Activated T-helper 2 cell treated with anti-CD3 and anti-CD28 coated beads, Interferon-gamma antibody, Interleukin-2, Interleukin-4, amounts not matched to agents 10 μg/mL and 5 μg/mL and 100 μg/mL, durations not matched to agents 14 hours and 24 hours and 36 hours (primary cell): ENCODE measurements around the gene TRAK1. TPM values are rescaled to one million over a fixed set of nuclear protein-coding genes. Genes with fewer than 3 reads are reported as not detected.

Experiments used
- DNase-seq: peaks from one replicate; pipeline ENCODE4 v3.0.0; 2021; ENCODE audit warnings: low spot score
- H3K27ac Mint-ChIP-seq: one replicate; pipeline ENCODE4 v1.8.0; 2021; ENCODE audit warnings: mixed read lengths
- H3K27me3 Mint-ChIP-seq: one replicate; pipeline ENCODE4 v1.8.0; 2021; ENCODE audit warnings: low read depth, mixed read lengths
- H3K36me3 Mint-ChIP-seq: one replicate; pipeline ENCODE4 v1.8.0; 2021; ENCODE audit warnings: low read depth, mixed read lengths
- H3K4me1 Mint-ChIP-seq: one replicate; pipeline ENCODE4 v1.8.0; 2021; ENCODE audit warnings: low read depth, mixed read lengths
- H3K4me3 Mint-ChIP-seq: one replicate; pipeline ENCODE4 v1.8.0; 2021; ENCODE audit warnings: low read depth, mild to moderate bottlenecking, moderate library complexity, mixed read lengths
- H3K9me3 Mint-ChIP-seq: one replicate; pipeline ENCODE4 v1.8.0; 2021; ENCODE audit warnings: mixed read lengths
- intact Hi-C: fragments of 100-400 bp; cut with micrococcal nuclease; formaldehyde crosslinking; loops from one replicate; pipeline ENCODE4 v1.15.1; 2023
- total RNA-seq: library from RNA; stranded (reverse); gene quantifications from 2 replicates; pipeline ENCODE4 v1.2.3, GENCODE V29; 2022

TRAK1 gene
- total RNA-seq, 1 donor from 2014 or later: 37.8 TPM

DNA sequence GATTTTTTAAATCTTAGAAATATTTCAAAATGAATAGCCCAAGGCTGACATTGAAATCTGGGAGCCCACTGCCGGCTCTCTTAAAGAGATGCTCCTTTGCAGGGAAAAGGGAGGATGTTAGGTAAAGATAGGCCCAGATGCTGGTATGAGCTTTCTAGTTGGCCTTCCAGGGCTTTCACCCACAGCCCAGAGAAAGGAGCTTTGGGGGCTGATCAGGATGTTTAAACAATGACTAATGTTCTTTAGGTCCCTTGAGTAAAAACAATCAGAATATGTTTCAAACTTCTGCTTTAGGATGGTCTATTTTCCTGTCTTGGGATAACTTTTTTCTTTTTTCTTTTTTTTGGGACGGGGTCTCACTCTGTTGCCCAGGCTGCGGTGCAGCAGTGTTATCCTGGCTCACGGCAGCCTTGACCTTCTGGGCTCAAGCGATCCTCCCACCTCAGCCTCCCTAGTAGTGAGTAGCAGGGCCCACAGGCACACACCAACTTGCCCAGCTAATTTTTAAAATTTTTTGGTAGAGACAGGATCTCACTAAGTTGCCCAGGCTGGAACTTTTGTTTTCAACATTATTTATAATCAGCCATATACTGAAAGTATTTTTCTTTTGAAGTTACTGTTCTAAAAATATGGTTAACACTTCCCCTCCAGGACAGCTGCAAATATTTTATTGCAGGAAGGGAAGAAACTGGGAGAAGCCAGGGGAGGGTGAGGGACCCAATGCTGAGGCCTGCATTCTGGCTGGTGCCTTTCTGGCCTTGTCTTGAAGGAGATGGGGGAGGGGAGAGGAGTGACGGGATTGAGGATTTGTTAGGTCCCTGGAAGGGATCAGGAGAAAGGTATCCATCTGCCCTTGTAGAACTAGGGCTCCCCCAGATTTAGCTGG is 70.1 kb downstream of the TRAK1 start:
- Mint-ChIP-seq H3K4me1 (peaks cover 39% of the 10 kb centered on the region), H3K36me3 (peaks cover 3% of the 10 kb centered on the region), H3K27ac (no peak overlapping the region), H3K27me3 (no peaks in the 10 kb centered on the region), H3K4me3 (no peak overlapping the region), H3K9me3 (no peaks in the 10 kb centered on the region)
- DNase-seq: no peak
- intact Hi-C loops: loop anchor here (5.0 kb wide), 1 partner anchor 199 kb away; the partner anchor contains the start of gene ULK4

GRCh38 chr3:42162462-42162861 is 71.3 kb downstream of the TRAK1 start:
- no peaks in the 10 kb centered on the region for H3K27me3 Mint-ChIP-seq
- H3K27ac Mint-ChIP-seq: no peak overlapping the region
- no peak overlapping the region for H3K4me3 Mint-ChIP-seq
- intact Hi-C loops: loop anchor here (5.0 kb wide), 1 partner anchor 200 kb away; the partner anchor contains the start of gene ULK4
- no peak for DNase-seq
- no peaks in the 10 kb centered on the region for H3K9me3 Mint-ChIP-seq
- peaks cover 39% of the 10 kb centered on the region for H3K4me1 Mint-ChIP-seq
- H3K36me3 Mint-ChIP-seq: peaks cover 3% of the 10 kb centered on the region

- Mint-ChIP-seq H3K27ac (peak overlapping the region; percentile 58), H3K4me3 (peak overlapping the region; percentile 17), H3K27me3 (no peaks in the 10 kb centered on the region), H3K36me3 (peaks cover 3% of the 10 kb centered on the region), H3K4me1 (peaks cover 35% of the 10 kb centered on the region), H3K9me3 (no peaks in the 10 kb centered on the region)
- no peak for DNase-seq
- intact Hi-C loops: loop anchor here (5.0 kb wide), 1 partner anchor 201 kb away; the partner anchor contains the start of gene ULK4
These were observed 72.6 kb downstream of the TRAK1 start for GRCh38 chr3:42163622-42164244.

GRCh38 chr3:42164656-42165055 is 73.5 kb downstream of the TRAK1 start:
- Mint-ChIP-seq H3K9me3 (no peaks in the 10 kb centered on the region), H3K4me1 (peaks cover 28% of the 10 kb centered on the region), H3K27me3 (no peaks in the 10 kb centered on the region), H3K27ac (no peak overlapping the region), H3K36me3 (peaks cover 3% of the 10 kb centered on the region), H3K4me3 (no peak overlapping the region)
- intact Hi-C loops: loop anchor here (5.0 kb wide), 1 partner anchor 202 kb away; the partner anchor contains the start of gene ULK4
- no peak for DNase-seq

DNA sequence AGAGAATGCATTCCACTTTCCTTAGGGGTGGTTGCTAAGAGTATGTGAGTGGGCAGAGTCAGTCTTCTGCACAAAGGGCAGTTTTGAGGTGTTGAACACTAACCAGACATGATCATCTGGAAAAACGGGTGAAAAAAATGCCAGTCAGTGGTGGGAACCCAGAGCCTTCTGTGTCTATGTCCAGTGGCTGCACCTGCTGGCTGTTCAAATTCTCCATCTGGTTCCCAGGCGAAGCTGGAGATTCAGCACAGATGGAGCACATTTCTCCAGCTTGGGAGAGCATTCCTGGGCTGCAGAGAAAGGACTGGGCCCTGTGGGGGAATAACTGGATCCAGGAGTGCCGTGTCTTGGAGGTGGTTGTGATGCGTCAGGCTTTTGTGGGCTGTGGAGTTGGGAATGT is 74.1 kb downstream of the TRAK1 start:
- Mint-ChIP-seq H3K4me3 (no peak overlapping the region), H3K4me1 (peaks cover 26% of the 10 kb centered on the region), H3K27ac (no peak overlapping the region), H3K9me3 (no peaks in the 10 kb centered on the region), H3K36me3 (peaks cover 3% of the 10 kb centered on the region), H3K27me3 (no peaks in the 10 kb centered on the region)
- no peak for DNase-seq
- intact Hi-C loops: no loop called here

GRCh38 chr3:42166214-42166613 is 75.1 kb downstream of the TRAK1 start:
- intact Hi-C loops: no loop called here
- Mint-ChIP-seq H3K27me3 (no peaks in the 10 kb centered on the region), H3K9me3 (no peaks in the 10 kb centered on the region), H3K27ac (no peak overlapping the region), H3K4me1 (peaks cover 20% of the 10 kb centered on the region), H3K4me3 (no peak overlapping the region), H3K36me3 (peaks cover 3% of the 10 kb centered on the region)
- no peak for DNase-seq

- intact Hi-C loops: no loop called here
- Mint-ChIP-seq H3K27ac (no peak overlapping the region), H3K9me3 (no peaks in the 10 kb centered on the region), H3K4me3 (no peak overlapping the region), H3K27me3 (no peaks in the 10 kb centered on the region), H3K4me1 (peaks cover 18% of the 10 kb centered on the region), H3K36me3 (peaks cover 3% of the 10 kb centered on the region)
- no peak for DNase-seq
These were observed 75.6 kb downstream of the TRAK1 start for GRCh38 chr3:42166662-42167300.

DNA sequence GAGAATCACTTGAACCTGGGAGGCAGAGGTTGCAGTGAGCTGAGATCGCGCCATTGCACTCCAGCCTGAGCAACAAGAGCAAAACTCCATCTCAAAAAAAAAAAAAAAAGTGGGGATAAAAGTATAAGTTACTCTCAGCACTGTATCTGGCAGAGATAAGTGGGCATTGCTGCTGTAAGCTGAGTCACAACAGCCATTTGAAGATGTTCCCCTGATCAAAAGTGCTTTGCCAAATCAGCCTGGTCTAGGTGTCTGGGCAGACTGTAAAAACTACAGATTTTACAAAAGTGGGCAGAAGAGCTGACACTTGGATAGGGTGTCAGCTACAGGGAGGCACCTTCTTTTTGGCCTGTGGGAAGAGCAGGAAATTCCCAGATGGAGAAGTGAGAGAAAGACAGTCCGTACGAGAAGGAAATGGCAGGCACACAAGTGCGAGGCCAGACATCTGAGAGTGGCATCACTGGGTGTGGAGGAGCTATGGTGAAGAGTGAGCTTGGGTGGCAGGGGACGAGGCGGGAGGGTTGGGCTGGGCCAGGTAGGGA is 78.5 kb downstream of the TRAK1 start:
- Mint-ChIP-seq H3K9me3 (no peaks in the 10 kb centered on the region), H3K36me3 (no peaks in the 10 kb centered on the region), H3K27ac (no peak overlapping the region), H3K4me3 (no peak overlapping the region), H3K27me3 (no peaks in the 10 kb centered on the region), H3K4me1 (peaks cover 22% of the 10 kb centered on the region)
- no peak for DNase-seq
- intact Hi-C loops: loop anchor here (10.0 kb wide), 1 partner anchor 275 kb away; no protein-coding TSS in a partner anchor

- no peaks in the 10 kb centered on the region for H3K36me3 Mint-ChIP-seq
- no peaks in the 10 kb centered on the region for H3K27me3 Mint-ChIP-seq
- peaks cover 22% of the 10 kb centered on the region for H3K4me1 Mint-ChIP-seq
- H3K9me3 Mint-ChIP-seq: no peaks in the 10 kb centered on the region
- intact Hi-C loops: loop anchor here (10.0 kb wide), 1 partner anchor 277 kb away; no protein-coding TSS in a partner anchor
- no peak for DNase-seq
- H3K27ac Mint-ChIP-seq: peak overlapping the region; percentile 18
- H3K4me3 Mint-ChIP-seq: no peak overlapping the region
These were observed 81.0 kb downstream of the TRAK1 start for GRCh38 chr3:42172047-42172654.

DNA sequence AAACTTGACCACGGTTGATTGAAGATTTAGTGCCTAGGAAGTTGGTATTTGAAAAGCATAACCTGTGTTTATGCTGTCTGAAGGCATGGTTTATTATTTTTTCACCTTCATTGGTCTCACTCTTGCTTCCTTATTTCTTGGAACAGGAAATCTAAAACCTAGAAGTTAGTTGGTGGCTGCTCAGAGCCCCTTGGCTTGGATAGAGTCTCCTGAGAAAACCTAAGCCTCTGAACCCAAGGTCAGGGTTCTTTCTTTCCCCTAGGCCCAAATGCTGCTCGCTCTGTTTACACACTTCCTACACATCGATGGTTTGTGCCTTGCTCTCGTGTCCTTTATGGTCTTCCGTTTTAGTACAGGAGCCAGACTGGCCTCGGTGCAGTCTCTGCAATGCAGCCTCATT is 82.2 kb downstream of the TRAK1 start:
- Mint-ChIP-seq H3K36me3 (peaks cover 4% of the 10 kb centered on the region), H3K4me3 (peak overlapping the region; percentile 4), H3K4me1 (peaks cover 22% of the 10 kb centered on the region), H3K9me3 (no peaks in the 10 kb centered on the region), H3K27ac (peak overlapping the region; percentile 62), H3K27me3 (no peaks in the 10 kb centered on the region)
- no peak for DNase-seq
- intact Hi-C loops: loop anchor here (10.0 kb wide), 1 partner anchor 279 kb away; no protein-coding TSS in a partner anchor

DNA sequence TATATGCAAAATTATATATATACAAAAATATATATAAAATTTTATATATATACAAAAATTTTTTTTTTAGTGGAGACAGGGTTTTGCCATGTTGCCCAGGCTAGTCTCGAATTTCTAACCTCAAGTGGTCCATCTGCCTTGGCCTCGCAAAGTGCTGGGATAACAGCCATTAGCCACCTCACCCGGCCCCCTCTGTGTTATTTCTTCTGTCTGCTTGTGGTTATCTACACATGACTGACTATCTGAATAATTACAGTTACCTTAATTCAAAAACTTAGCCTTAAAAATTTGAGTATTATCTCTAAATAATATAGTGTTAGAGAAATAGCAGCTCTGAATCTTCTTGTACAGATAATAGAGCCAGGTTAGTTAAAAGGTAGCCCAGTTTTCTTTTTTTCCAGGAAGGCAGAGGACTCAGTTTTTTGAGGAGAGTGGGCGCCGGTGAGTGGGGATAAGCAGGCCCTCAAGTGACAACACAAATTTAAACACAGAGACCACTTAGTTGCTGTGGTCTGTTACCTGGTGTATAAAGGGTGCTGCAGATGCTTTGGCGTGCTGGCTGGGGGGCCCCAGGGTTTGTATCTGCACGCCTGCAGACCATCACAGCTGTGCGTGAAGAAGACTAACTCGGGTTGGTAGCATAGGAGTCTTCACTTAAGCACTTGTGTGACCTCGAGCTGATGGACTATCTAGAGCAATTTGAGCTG is 83.7 kb downstream of the TRAK1 start:
- no peak overlapping the region for H3K4me3 Mint-ChIP-seq
- no peaks in the 10 kb centered on the region for H3K9me3 Mint-ChIP-seq

More for the DNA sequence above, 83.7 kb downstream of the TRAK1 start:
- Mint-ChIP-seq H3K27ac (no peak overlapping the region), H3K36me3 (peaks cover 6% of the 10 kb centered on the region), H3K27me3 (no peaks in the 10 kb centered on the region), H3K4me1 (peaks cover 29% of the 10 kb centered on the region)
- intact Hi-C loops: loop anchor here (10.0 kb wide), 1 partner anchor 280 kb away; no protein-coding TSS in a partner anchor
- no peak for DNase-seq
